Skeletal muscle tissue (tissue), 4 donors: Measurements from ENCODE around the gene SMARCB1. TPM values are rescaled to one million over a fixed set of nuclear protein-coding genes. Genes with fewer than 3 reads are reported as not detected.
A peak's percentile ranks its signal among the peaks of the same experiment; 100 is the strongest.

Source experiments
- H3K27ac ChIP-seq: one replicate; pipeline ENCODE4 v1.7.0; 2013; ENCODE audit warnings: mild to moderate bottlenecking, low read depth, low read length, inconsistent platforms
- H3K27me3 ChIP-seq, 3 donors: one replicate each; pipeline ENCODE4 v1.7.0; 2013; ENCODE audit warnings: low read length in 3 of 3; ENCODE audit not compliant: control insufficient read depth in 3 of 3, insufficient read depth in 3 of 3
- H3K36me3 ChIP-seq, 3 donors: one replicate each; pipeline ENCODE4 v1.7.0; 2013; ENCODE audit warnings: low read length in 3 of 3; ENCODE audit not compliant: control insufficient read depth in 3 of 3, insufficient read depth in 3 of 3
- H3K4me1 ChIP-seq, 3 donors: one replicate each; pipeline ENCODE4 v1.7.0; 2013; ENCODE audit warnings: low read length in 3 of 3, mild to moderate bottlenecking in 3 of 3; ENCODE audit not compliant: control insufficient read depth in 3 of 3, insufficient read depth in 3 of 3
- H3K4me3 ChIP-seq, 3 donors: one replicate each; pipeline ENCODE4 v1.7.0; 2013; ENCODE audit warnings: low read length in 3 of 3
- H3K9ac ChIP-seq, 3 donors: one replicate each; pipeline ENCODE4 v1.7.0; 2013; ENCODE audit warnings: low read length in 3 of 3, mild to moderate bottlenecking in 3 of 3, moderate library complexity in 2 of 3, low read depth in 1 of 3
- H3K9me3 ChIP-seq, 3 donors: one replicate each; pipeline ENCODE4 v1.7.0; 2013; ENCODE audit warnings: low read length in 3 of 3; ENCODE audit not compliant: control insufficient read depth in 3 of 3
- total RNA-seq: library from RNA; depleted of rRNA; stranded (reverse); fragments of >200 nt; gene quantifications from one replicate; pipeline ENCODE4 v1.2.3, GENCODE V29; 2014
- donor health status: Osteomylitis.

The SMARCB1 gene
- total RNA-seq, 1 donor from 2014 or later, result 13.6 TPM

DNA sequence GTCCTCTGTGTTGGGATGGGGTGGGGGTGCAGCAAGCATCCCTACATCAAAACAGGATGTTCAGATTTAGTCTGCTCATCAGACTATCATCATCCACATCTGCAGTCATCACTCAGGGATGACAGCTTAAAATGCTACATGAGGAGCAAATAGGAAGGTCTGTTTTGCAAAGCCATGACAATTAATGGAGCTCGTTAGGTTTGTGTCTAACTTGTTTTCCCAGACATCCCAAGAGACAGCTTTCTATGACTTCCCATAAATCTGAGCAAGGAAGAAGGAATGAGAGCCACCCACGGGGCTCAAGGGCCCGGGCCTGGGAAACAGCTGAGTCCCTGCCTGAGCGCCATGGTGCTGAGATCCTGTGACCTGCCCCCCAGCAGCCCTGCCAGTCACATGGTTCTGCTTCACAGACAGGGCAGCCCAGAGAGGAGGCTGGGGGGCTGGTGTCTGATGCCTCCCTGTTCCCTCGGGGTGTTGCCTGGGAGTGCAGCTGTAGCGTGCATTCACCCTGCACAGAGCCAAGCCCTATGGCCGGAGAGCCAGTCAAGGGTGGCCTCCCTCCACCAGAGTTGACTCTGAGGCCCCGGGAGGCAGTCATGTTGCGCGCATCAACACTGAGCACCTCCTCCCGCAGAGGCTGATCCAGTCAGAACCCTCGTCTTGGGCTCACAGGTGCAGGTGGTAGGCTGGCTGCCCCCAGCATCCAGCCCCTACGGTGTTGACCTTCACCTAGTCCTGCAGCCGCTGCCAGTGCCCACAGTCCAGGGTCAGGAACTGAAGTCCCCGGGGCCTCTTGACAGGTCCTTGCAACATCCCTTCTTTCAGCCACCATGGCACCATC, 40.0 kb downstream of the SMARCB1 start:
- H3K4me1 ChIP-seq, result peaks cover 40 to 51% (median 48%) of the 10 kb centered on the region in 3 donors

DNA sequence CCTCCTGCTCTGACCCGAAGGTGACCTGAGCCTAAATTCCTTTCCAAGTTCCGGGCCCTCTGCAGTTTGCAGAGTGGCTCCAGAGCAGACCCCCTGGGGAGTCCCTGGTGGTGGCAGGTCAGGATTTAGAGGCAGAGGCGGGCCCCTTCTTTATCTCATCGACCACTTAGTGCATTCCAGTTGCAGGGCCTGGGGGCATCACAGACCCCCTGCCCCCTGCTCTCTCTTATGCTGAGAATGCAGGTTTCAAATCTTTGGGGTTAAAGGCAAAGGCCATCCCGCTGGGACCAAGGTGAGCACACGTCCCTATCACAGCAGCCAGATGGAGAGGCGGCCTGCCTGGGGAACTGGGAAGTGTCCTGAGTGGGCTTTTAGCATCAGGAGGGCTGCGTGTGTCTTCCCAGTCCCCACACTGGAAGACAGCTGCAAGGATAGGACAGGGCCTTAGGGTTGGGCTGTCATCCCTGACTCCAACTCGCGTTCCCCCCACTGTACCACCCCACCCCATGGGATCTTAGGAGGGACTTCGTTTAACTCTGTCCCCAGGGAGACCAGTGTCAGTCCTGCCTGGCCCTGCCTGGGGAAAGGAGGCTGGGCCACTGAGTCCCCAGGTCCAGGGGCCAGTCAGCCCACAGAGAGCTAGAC, 40.7 kb downstream of the SMARCB1 start:
- Histone ChIP-seq H3K36me3 (peaks cover 47 to 58% (median 51%) of the 10 kb centered on the region in 3 donors), H3K4me1 (peaks cover 38 to 51% (median 50%) of the 10 kb centered on the region in 3 donors)

More for the DNA sequence above, 40.0 kb downstream of the SMARCB1 start:
- H3K27ac ChIP-seq, result peak overlapping the region; percentile 36
- no peak overlapping the region for H3K9ac ChIP-seq
- H3K9me3 ChIP-seq, result no peaks in the 10 kb centered on the region
- peaks cover 43 to 59% (median 54%) of the 10 kb centered on the region in 3 donors for H3K36me3 ChIP-seq
- H3K4me3 ChIP-seq, result no peak overlapping the region
- H3K27me3 ChIP-seq, result no peaks in the 10 kb centered on the region

DNA sequence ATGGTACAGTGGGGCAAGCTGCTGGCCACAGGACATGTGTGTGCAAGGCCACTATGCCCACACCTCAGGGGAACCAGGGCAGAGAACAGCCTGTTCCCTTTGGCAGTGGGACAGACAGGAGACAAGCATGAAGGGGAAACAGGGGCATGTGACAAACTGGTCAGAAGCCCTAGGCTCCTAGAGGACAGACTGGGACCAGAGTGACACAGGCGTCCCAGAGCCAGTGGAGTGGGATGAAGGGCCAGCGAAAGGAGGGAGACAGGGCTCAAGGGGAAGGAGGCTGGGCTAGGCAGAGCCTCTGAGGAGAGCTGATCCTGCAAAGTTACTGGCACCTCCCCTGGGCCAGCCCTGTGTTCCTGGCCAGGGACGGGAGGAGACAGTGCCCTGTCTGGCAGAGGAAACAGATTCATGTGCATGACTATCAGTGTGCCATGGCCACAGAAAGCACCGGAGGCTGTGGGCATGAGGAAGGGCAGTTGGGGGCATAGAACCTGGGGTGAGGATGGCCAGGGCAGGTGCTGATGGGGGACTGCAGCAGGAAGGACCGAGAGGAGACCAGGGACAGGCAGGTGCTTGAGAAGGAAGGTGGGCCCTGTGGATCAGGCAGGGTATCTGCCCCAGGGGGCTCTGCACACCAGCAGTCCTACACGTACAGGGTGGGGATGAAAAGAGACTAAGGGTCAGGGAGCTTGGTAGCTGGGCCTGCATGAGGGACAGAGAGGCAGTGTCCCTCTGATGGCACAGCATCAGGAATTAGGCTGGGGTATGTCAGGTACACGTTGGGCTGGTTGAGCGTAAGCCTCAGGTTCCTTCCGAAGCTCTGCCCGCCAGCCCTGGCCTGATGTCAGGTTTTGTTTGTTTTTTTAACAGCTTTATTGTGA, 42.3 kb downstream of the SMARCB1 start:
- Histone ChIP-seq H3K4me3 (peak overlapping the region in 2 of 3 donors; percentile 35 to 40), H3K9me3 (no peaks in the 10 kb centered on the region), H3K36me3 (peaks cover 45 to 55% (median 48%) of the 10 kb centered on the region in 3 donors), H3K4me1 (peaks cover 41 to 56% (median 51%) of the 10 kb centered on the region in 3 donors), H3K27me3 (no peaks in the 10 kb centered on the region), H3K9ac (peak overlapping the region in 2 of 3 donors; percentile 3 to 72), H3K27ac (peak overlapping the region; percentile 83)

More for the DNA sequence above, 40.7 kb downstream of the SMARCB1 start:
- no peak overlapping the region for H3K4me3 ChIP-seq
- H3K9me3 ChIP-seq, result no peaks in the 10 kb centered on the region
- no peaks in the 10 kb centered on the region for H3K27me3 ChIP-seq
- H3K9ac ChIP-seq, result peak overlapping the region in 2 of 3 donors; percentile 3 to 28
- H3K27ac ChIP-seq, result peak overlapping the region; percentile 36

DNA sequence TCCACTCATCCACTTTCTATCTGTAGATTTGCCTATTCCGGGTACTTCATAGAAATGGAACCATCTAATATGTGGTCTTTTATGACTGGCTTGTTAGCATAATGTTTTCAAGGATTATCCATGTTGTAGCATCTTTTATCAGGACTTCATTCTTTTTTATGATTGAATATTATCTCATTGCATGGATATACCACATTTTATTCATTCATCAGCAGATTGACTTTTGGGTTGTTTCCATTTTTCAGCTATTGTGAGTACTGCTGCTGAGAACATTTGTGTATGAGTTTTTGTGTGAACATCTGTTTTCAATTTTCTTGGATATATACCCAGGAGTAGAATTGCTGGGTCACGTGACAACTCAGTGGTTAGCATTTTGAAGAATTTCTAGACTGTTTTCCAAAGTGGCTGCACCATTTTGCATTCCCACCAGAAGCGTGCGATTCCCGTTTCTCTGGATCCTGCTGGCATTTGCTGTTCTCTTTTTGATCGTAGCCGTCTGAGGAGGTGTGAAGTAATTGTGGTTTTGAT, 43.1 kb downstream of the SMARCB1 start:
- Histone ChIP-seq H3K9me3 (no peaks in the 10 kb centered on the region), H3K27me3 (no peaks in the 10 kb centered on the region), H3K27ac (peak overlapping the region; percentile 83), H3K9ac (no peak overlapping the region), H3K4me1 (peaks cover 48 to 63% (median 59%) of the 10 kb centered on the region in 3 donors), H3K4me3 (no peak overlapping the region), H3K36me3 (peaks cover 39 to 46% (median 41%) of the 10 kb centered on the region in 3 donors)

DNA sequence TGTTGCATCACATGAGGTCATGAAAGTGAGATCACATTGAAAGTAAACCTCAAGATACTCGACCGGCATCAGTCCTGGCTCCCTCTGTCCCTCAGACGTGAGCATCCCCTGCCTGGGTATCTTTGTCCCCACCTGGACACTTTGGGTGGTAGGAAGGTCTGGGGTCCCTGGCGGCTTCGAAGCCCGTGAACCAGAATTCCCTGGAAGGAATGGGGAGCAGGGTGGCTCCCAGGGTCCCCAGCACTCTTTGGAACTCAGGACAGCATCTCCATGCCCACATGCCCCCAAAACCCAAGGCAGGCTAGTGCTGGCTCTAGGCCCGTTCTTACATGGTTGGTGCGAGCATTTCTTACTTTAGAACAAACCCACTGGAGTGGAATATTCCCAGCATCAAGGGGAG, 44.5 kb downstream of the SMARCB1 start:
- Histone ChIP-seq H3K4me1 (peaks cover 61 to 77% (median 73%) of the 10 kb centered on the region in 3 donors), H3K27me3 (no peaks in the 10 kb centered on the region), H3K36me3 (peaks cover 27 to 38% (median 30%) of the 10 kb centered on the region in 3 donors), H3K9me3 (no peaks in the 10 kb centered on the region), H3K27ac (no peak overlapping the region), H3K4me3 (no peak overlapping the region), H3K9ac (no peak overlapping the region)

DNA sequence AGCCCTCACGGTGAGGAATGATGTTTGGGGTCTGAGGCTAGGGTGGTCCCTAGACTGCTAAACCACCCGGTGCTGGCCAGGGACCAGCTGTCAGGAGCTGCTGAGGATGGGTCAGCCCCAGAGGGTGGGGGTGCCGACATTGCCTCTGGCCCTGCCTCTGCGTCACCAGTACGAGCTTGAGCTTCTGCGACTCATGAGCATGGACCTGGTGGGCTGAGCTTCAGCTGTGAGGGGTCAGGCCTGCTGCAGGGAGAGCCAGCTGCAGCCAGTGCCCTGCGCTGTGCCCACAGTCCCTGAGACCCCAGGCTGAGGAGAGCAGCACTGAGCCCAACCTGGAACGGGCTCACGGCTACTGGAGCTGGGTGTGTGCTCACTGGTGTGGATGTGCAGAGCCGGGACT, 45.0 kb downstream of the SMARCB1 start:
- H3K4me1 ChIP-seq, result peaks cover 65 to 81% (median 75%) of the 10 kb centered on the region in 3 donors
- H3K27ac ChIP-seq, result no peak overlapping the region
- H3K36me3 ChIP-seq, result peaks cover 22 to 35% (median 29%) of the 10 kb centered on the region in 3 donors
- H3K9ac ChIP-seq, result peak overlapping the region in 1 of 3 donors; percentile 62
- H3K9me3 ChIP-seq, result no peaks in the 10 kb centered on the region
- H3K27me3 ChIP-seq, result no peaks in the 10 kb centered on the region
- H3K4me3 ChIP-seq, result no peak overlapping the region

DNA sequence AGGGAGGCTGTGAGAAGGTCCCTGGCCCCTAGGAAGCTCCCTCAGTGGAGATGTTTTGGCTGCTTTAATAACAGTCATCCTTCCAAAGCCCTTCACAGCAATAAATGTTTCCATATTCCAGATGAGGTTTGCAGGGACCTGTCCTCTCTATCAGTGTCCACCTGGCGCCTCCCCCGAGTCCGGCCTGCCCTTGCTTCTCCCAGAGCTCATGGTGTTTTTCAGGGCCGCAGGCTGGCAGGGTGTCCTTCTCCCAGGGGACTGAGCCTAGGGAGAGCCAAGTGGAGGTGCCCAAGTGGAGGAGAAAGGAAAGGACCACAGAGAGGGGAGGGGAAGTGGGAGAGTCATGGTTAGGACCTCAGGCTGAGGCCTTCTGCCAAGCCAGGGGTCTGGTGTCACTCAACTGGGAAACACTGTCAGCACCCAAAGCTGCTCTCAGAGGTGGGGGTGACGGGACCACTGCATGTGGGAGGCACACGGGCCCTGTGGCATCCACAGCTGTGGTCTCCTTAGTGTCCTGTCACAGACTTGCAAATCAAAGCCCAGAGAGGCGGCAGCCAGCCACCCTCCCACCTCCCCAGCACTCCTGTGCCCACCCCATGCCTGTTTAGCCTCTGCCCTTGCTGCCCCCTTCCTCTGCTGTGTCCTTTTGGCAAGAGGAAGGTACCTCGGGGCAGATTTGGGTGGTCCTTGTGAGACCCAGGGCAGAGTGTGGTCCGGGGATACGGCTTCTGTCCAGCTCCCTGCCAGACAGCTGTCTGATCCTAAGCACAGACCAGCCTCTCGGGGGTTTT, 45.7 kb downstream of the SMARCB1 start:
- Histone ChIP-seq H3K27ac (no peak overlapping the region), H3K9ac (peak overlapping the region in 2 of 3 donors; percentile 43 to 62), H3K36me3 (peaks cover 17 to 30% (median 24%) of the 10 kb centered on the region in 3 donors), H3K4me3 (no peak overlapping the region), H3K9me3 (no peaks in the 10 kb centered on the region), H3K27me3 (no peaks in the 10 kb centered on the region), H3K4me1 (peaks cover 65 to 78% (median 72%) of the 10 kb centered on the region in 3 donors)

DNA sequence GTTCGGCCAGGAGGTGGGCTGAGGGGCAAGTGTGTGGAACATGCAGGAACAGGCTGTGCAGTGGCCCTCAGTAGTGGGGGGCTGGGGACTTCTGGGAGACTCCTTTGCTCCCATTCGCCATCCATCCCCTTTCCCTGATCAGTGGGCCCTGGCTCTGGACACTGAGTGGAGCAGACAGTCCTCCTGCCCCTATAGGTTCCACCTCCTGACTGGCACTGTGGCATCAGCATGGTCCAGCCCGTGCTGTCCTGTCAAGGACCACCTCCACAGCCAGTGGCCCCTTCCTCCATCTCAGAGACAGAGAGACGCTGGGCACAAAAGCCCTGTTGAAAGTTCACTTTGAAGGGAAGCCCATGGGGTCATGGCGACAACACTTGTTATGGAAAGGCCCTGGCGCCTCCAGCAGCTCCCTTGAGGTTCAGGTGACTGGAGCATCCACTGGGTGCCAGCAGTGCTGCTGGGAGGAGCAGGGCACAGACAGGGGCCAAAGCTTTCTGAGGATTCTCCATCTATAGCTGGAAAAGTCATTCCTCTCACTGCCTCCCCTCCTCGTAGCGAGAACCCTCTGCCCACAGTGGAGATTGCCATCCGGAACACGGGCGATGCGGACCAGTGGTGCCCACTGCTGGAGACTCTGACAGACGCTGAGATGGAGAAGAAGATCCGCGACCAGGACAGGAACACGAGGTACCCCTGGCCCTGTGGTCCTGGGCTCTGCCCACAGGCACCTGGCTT, 46.4 kb downstream of the SMARCB1 start:
- peaks cover 67 to 76% (median 74%) of the 10 kb centered on the region in 3 donors for H3K4me1 ChIP-seq
- peaks cover 17 to 26% (median 19%) of the 10 kb centered on the region in 3 donors for H3K36me3 ChIP-seq
- H3K9me3 ChIP-seq, result no peaks in the 10 kb centered on the region
- H3K4me3 ChIP-seq, result no peak overlapping the region
- H3K27me3 ChIP-seq, result no peaks in the 10 kb centered on the region
- H3K9ac ChIP-seq, result peak overlapping the region in 1 of 3 donors; percentile 62
- H3K27ac ChIP-seq, result no peak overlapping the region
